Neural cell (in vitro differentiated cells): ENCODE measurements around the gene RNU6-7.

ENCODE experiments used
- CTCF ChIP-seq: fragments of 450-650 bp; IDR thresholded peaks from 2 replicates; pipeline ENCODE4 v1.5.1; 2014; ENCODE audit warnings: antibody characterized with exemption, mild to moderate bottlenecking, moderate library complexity; ENCODE audit not compliant: poor library complexity, severe bottlenecking
- POLR2AphosphoS5 ChIP-seq: IDR thresholded peaks from 2 replicates; pipeline ENCODE4 v1.6.1; 2012
- RAD21 ChIP-seq: fragments of 450-650 bp; conservative IDR thresholded peaks from 2 replicates; pipeline ENCODE4 v1.6.1; 2014; ENCODE audit warnings: antibody characterized with exemption, mild to moderate bottlenecking, moderate library complexity
- REST ChIP-seq: IDR thresholded peaks from 2 replicates; pipeline ENCODE4 v1.6.1; 2012; ENCODE audit warnings: borderline replicate concordance
- TAF1 ChIP-seq: IDR thresholded peaks from 2 replicates; pipeline ENCODE4 v1.6.1; 2012; ENCODE audit warnings: low read depth

GRCh38 chr14:32211068-32211404, 9.2 kb downstream of the RNU6-7 start:
- no peak for TF ChIP-seq REST
- no peak for TF ChIP-seq CTCF
- TF ChIP-seq TAF1, result no peak
- no peak for TF ChIP-seq RAD21
- TF ChIP-seq POLR2AphosphoS5, result no peak
